Measurements from ENCODE around the gene CCDC85B.

CCDC85B gene

GRCh38 chr11:65869643-65870306, 20.7 kb upstream of the CCDC85B start:
- Mint-ChIP-seq H3K4me1 (peaks cover 27 to 28% of the 10 kb centered on the region in 2 donors), H3K9me3 (no peaks in the 10 kb centered on the region), H3K4me3 (no peak overlapping the region), H3K27me3 (peaks cover 0 to 8% of the 10 kb centered on the region in 2 donors), H3K27ac (peak overlapping the region; percentile 59), H3K36me3 (peaks cover 23 to 33% of the 10 kb centered on the region in 2 donors)
- no peak for DNase-seq
- ATAC-seq (replicated peaks): no peak

GRCh38 chr11:65870307-65870658, 20.2 kb upstream of the CCDC85B start:
- Mint-ChIP-seq H3K27me3 (peaks cover 0 to 8% of the 10 kb centered on the region in 2 donors), H3K9me3 (no peaks in the 10 kb centered on the region), H3K36me3 (peaks cover 19 to 29% of the 10 kb centered on the region in 2 donors), H3K27ac (peak overlapping the region; percentile 70), H3K4me3 (no peak overlapping the region), H3K4me1 (peaks cover 24 to 28% of the 10 kb centered on the region in 2 donors)
- DNase-seq (no peak), ATAC-seq (replicated peaks) (no peak)

- Mint-ChIP-seq H3K9me3 (no peaks in the 10 kb centered on the region), H3K27ac (peak overlapping the region; percentile 70), H3K36me3 (peaks cover 15 to 22% of the 10 kb centered on the region in 2 donors), H3K4me1 (peaks cover 23 to 28% of the 10 kb centered on the region in 2 donors), H3K4me3 (peak overlapping the region; percentile 8 to 32), H3K27me3 (peaks cover 0 to 8% of the 10 kb centered on the region in 2 donors)
- DNase-seq: no peak
- ATAC-seq (replicated peaks): peak in 1 of 2 donors; percentile 2
These were observed 19.5 kb upstream of the CCDC85B start for GRCh38 chr11:65870706-65871681.

GRCh38 chr11:65871811-65872548, 18.5 kb upstream of the CCDC85B start:
- Mint-ChIP-seq H3K9me3 (no peaks in the 10 kb centered on the region), H3K27ac (peak overlapping the region; percentile 65), H3K36me3 (peaks cover 12 to 17% of the 10 kb centered on the region in 2 donors), H3K4me1 (peaks cover 23 to 28% of the 10 kb centered on the region in 2 donors), H3K27me3 (peaks cover 0 to 8% of the 10 kb centered on the region in 2 donors), H3K4me3 (peak overlapping the region; percentile 56 to 60)
- DNase-seq (no peak), ATAC-seq (replicated peaks) (no peak)

- Mint-ChIP-seq H3K4me1 (peaks cover 23 to 28% of the 10 kb centered on the region in 2 donors), H3K27ac (peak within 1 kb of the TSS; percentile 93)
- ATAC-seq (replicated peaks): no peak
These were observed 17.7 kb upstream of the CCDC85B start, which contains the start of gene EFEMP2 for GRCh38 chr11:65872586-65873317. EFEMP2 (minus strand) TSS chr11:65872800; CDS start chr11:65872354, 446 bp downstream.

GRCh38 chr11:65873318-65874156, 16.9 kb upstream of the CCDC85B start:
- Mint-ChIP-seq H3K27ac (peak overlapping the region; percentile 93), H3K36me3 (peaks cover 0 to 2% of the 10 kb centered on the region in 2 donors), H3K4me1 (peaks cover 23 to 28% of the 10 kb centered on the region in 2 donors), H3K9me3 (no peaks in the 10 kb centered on the region), H3K4me3 (peak overlapping the region; percentile 85 to 86), H3K27me3 (peaks cover 0 to 8% of the 10 kb centered on the region in 2 donors)
- DNase-seq: peak; percentile 93
- ATAC-seq (replicated peaks): peak; percentile 78 to 89

More at GRCh38 chr11:65872586-65873317, 17.7 kb upstream of the CCDC85B start, which contains the start of gene EFEMP2:
- Mint-ChIP-seq H3K9me3 (no peaks in the 10 kb centered on the region), H3K36me3 (peaks cover 4 to 10% of the 10 kb centered on the region in 2 donors), H3K4me3 (peak within 1 kb of the TSS; percentile 85 to 86), H3K27me3 (peaks cover 0 to 8% of the 10 kb centered on the region in 2 donors)
- DNase-seq: no peak

GRCh38 chr11:65879617-65880016, 10.9 kb upstream of the CCDC85B start, which contains the start of gene CTSW:
CTSW (plus strand) TSS chr11:65879837; CDS start chr11:65879855, 18 bp downstream.
- Mint-ChIP-seq H3K9me3 (no peaks in the 10 kb centered on the region), H3K36me3 (peaks cover 16 to 31% of the 10 kb centered on the region in 2 donors), H3K4me1 (peaks cover 11 to 21% of the 10 kb centered on the region in 2 donors), H3K27ac (peak within 1 kb of the TSS; percentile 37), H3K27me3 (no peaks in the 10 kb centered on the region), H3K4me3 (peak within 1 kb of the TSS in 1 of 2 donors; percentile 23)
- ATAC-seq (replicated peaks) (peak in 1 of 2 donors; percentile 23), DNase-seq (no peak)

GRCh38 chr11:65880027-65880426, 10.4 kb upstream of the CCDC85B start:
- Mint-ChIP-seq H3K9me3 (no peaks in the 10 kb centered on the region), H3K27ac (no peak overlapping the region), H3K36me3 (peaks cover 18 to 35% of the 10 kb centered on the region in 2 donors), H3K27me3 (no peaks in the 10 kb centered on the region), H3K4me1 (peaks cover 15 to 26% of the 10 kb centered on the region in 2 donors), H3K4me3 (no peak overlapping the region)
- no peak for ATAC-seq (replicated peaks)
- no peak for DNase-seq

- H3K27ac Mint-ChIP-seq: no peak overlapping the region
- ATAC-seq (replicated peaks) (no peak), DNase-seq (no peak)
- H3K4me1 Mint-ChIP-seq: peaks cover 18 to 31% of the 10 kb centered on the region in 2 donors
- H3K27me3 Mint-ChIP-seq: no peaks in the 10 kb centered on the region
- no peaks in the 10 kb centered on the region for H3K9me3 Mint-ChIP-seq
- H3K36me3 Mint-ChIP-seq: peaks cover 22 to 39% of the 10 kb centered on the region in 2 donors
- peak overlapping the region in 1 of 2 donors; percentile 23 for H3K4me3 Mint-ChIP-seq
These were observed 9.5 kb upstream of the CCDC85B start for GRCh38 chr11:65880844-65881421.

GRCh38 chr11:65882120-65883057, 8.1 kb upstream of the CCDC85B start:
- H3K4me1 Mint-ChIP-seq: peaks cover 28 to 44% of the 10 kb centered on the region in 2 donors
- H3K36me3 Mint-ChIP-seq: peaks cover 31 to 47% of the 10 kb centered on the region in 2 donors
- H3K27me3 Mint-ChIP-seq: no peaks in the 10 kb centered on the region
- ATAC-seq (replicated peaks) (no peak), DNase-seq (no peak)
- H3K4me3 Mint-ChIP-seq: no peak overlapping the region
- no peaks in the 10 kb centered on the region for H3K9me3 Mint-ChIP-seq
- H3K27ac Mint-ChIP-seq: no peak overlapping the region

GRCh38 chr11:65883058-65883761, 7.3 kb upstream of the CCDC85B start:
- ATAC-seq (replicated peaks): no peak
- Mint-ChIP-seq H3K27ac (no peak overlapping the region), H3K4me3 (no peak overlapping the region), H3K9me3 (no peaks in the 10 kb centered on the region), H3K27me3 (no peaks in the 10 kb centered on the region), H3K36me3 (peaks cover 33 to 49% of the 10 kb centered on the region in 2 donors), H3K4me1 (peaks cover 31 to 52% of the 10 kb centered on the region in 2 donors)
- DNase-seq: no peak
